Measurements from ENCODE around the gene FUT7. TPM values are rescaled to one million over a fixed set of nuclear protein-coding genes. Genes with fewer than 3 reads are reported as not detected.

FUT7 gene
- polyA plus RNA-seq, 1 donor, result not detected

GRCh38 chr9:137049544-137050449 is 17.9 kb upstream of the FUT7 start:
- no peak for DNase-seq

GRCh38 chr9:137048655-137049543 is 17.0 kb upstream of the FUT7 start:
- DNase-seq, result no peak

- peak; percentile 79 for DNase-seq
These were observed 14.3 kb upstream of the FUT7 start, which contains the start of gene NPDC1 for GRCh38 chr9:137046088-137046787. NPDC1 (minus strand) TSS chr9:137046177; CDS start chr9:137045989, 188 bp downstream.

GRCh38 chr9:137045294-137046087 is 13.6 kb upstream of the FUT7 start:
- no peak for DNase-seq

- DNase-seq, result no peak
These were observed 12.8 kb upstream of the FUT7 start for GRCh38 chr9:137044502-137045177.

- DNase-seq, result no peak
These were observed 12.1 kb upstream of the FUT7 start for GRCh38 chr9:137044037-137044436.

GRCh38 chr9:137042751-137043727 is 11.2 kb upstream of the FUT7 start:
- no peak for DNase-seq

- no peak for DNase-seq
These were observed 9.2 kb upstream of the FUT7 start for GRCh38 chr9:137041124-137041523.

- DNase-seq, result no peak
These were observed 8.7 kb upstream of the FUT7 start for GRCh38 chr9:137040568-137040967.

GRCh38 chr9:137039611-137040366 is 7.9 kb upstream of the FUT7 start:
- DNase-seq, result no peak

- DNase-seq, result no peak
These were observed 7.0 kb upstream of the FUT7 start for GRCh38 chr9:137038916-137039315.

GRCh38 chr9:137037483-137037882 is 5.6 kb upstream of the FUT7 start:
- no peak for DNase-seq

- no peak for DNase-seq
These were observed 5.1 kb upstream of the FUT7 start for GRCh38 chr9:137037035-137037434.

- no peak for DNase-seq
These were observed 4.0 kb upstream of the FUT7 start for GRCh38 chr9:137035937-137036336.

GRCh38 chr9:137035507-137035834 is 3.6 kb upstream of the FUT7 start:
- DNase-seq, result no peak

GRCh38 chr9:137034709-137035506 is 3.0 kb upstream of the FUT7 start:
- DNase-seq, result no peak

- no peak for DNase-seq
These were observed 2.3 kb upstream of the FUT7 start for GRCh38 chr9:137034039-137034708.

Measured in left kidney (tissue), 2 donors.